Measurements from ENCODE around the gene ARSB.
A peak's percentile ranks its signal among the peaks of the same experiment; 100 is the strongest.
"Not testable (repeated sequence)": the region's sequence is repeated elsewhere in the genome, so short reads cannot be mapped to it uniquely, and the experiment has no call there.

Gene ARSB

GRCh38 chr5:78993165-78993564 is 8.1 kb upstream of the ARSB start:
- DNase-seq: no peak

DNA sequence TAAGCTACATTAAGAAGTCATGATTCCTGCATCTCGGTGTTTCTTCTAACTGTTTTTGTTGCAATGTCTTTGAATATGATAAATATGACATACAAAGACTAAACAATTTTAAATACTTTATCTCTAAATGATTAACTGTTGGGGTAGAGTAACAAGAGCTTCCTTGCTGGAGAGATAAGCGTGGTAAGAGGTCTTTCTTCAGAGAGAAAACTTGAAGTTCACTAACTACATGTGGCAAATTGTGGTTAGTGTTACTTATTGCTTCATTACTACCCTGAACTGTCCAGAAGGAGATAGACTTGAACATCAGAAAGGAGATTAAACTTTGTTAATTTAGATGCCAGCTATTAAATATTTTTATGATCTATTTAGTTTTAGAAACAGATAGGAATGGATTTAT is 7.0 kb upstream of the ARSB start:
- DNase-seq: no peak

DNA sequence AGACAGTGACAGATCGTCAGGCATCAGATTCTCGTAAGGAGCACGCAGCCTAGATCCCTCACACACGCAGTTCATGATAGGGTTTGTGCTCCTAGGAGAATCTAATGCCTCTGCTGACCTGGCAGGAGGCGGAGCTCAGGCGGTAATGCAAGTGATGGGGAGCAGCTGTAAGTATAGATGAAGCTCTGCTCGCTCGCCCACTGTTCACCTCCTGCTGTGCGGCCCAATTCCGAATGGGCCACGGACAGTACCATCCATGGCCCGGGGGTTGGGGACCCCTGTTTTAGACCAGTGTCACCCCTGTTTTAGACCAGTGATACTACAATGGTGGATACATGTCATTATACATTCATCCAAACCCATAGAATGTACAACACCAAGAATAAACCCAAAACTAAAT is 4.0 kb upstream of the ARSB start:
- no peak for DNase-seq

- peak; percentile 10 for DNase-seq
Observed at GRCh38 chr5:78985725-78986223, 664 bp upstream of the ARSB start.

GRCh38 chr5:78984439-78985115 is 533 bp downstream of the ARSB start:
- peak; percentile 76 for DNase-seq

DNA sequence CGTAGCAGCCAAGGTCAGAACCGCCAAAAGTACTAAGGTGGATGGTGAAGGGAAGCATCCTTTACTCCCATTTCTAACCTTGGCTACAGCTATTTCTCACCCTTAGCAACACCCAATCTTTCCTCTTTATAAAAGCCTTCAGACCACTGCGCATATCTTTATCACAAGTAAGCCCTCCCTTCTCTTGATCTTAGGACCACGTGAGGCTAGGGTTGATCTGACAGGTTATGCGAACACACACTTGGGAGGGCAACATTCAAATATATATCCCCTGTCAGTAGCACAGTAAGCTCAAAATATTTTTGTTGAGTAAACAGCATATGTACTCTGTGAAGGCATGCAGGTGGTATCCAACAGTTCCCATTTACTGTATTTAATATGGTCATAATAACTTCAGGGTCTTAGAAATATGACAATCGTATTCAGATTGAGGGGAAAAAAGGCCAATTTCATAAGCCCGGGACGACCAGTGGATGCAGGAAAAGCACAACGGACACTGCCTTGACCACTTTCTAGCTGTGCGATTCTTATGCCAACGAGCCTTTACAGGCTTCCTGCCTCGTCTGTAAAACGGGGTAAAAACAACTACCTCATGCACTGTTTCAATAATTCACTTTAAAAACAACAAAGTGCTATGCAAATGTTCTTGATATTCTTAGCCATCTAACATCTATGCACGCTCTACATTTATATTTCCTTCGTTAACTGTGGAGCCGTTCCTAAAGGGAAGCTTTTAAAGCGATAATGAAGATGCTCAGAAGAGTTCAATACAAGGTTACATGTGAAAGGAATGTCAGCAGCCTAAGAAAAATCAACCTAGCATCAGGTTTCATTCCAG is 1.3 kb downstream of the ARSB start:
- DNase-seq: no peak

GRCh38 chr5:78983194-78983593 is 1.9 kb downstream of the ARSB start:
- not testable (repeated sequence) for DNase-seq

DNA sequence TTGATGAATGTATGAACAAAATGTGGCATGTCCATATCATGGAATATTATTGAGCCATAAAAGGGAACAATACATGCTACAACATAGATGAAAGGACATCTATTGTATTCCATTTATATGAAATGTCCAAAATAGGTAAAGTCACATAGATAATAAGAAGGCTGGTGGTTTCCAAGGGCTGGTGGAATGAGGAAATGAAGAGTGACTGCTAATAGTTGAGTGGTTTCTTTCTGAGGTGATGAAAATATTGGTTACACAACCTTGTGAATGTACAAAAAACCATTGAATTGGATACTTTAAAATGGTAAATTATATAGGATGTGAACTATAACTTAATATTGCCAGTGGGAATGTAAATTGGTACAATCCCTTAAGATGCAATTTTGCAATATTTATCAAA is 5.2 kb downstream of the ARSB start:
- DNase-seq: no peak

GRCh38 chr5:78979117-78979742 is 5.9 kb downstream of the ARSB start:
- DNase-seq: no peak

DNA sequence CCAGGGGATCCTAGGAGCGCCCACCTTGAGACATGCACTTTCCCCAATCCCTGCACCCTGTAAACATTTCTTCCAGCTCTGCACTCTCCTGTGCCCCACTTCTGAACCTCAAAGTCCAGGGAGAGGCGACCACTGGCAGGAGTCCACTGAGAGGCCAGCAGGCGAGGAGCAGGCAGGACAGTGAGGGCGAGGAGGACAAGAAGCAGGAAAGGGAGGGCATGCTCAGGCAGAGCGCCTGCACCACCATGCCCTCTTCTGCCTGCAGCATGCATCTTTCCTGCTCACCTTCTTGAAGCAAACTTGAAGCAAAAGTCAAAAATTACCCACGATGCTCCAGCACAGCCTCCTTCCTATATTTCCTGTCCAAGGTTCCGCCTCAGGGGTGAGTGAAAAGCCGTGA is 10.1 kb downstream of the ARSB start:
- DNase-seq: no peak

DNA sequence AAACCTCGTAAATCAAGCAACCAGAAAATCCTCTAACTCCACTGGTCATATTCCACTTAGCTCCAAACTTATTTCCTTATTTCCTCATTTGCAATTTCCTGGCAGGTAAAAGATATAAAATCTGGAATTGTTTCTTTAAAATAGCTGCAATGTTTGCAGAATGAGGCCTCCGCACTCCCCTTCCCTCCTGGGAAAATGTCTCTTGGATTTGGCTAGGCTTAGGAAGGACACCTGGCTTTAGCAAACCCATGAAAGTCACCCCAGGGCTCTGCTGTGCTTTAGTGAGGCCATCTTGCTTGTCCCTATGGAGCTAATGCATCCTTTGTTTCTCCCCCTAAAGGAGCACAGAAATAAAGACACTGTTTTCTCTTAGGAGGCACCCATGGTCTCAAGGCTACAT is 10.5 kb downstream of the ARSB start:
- no peak for DNase-seq

GRCh38 chr5:78974011-78974410 is 11.1 kb downstream of the ARSB start:
- DNase-seq: no peak

DNA sequence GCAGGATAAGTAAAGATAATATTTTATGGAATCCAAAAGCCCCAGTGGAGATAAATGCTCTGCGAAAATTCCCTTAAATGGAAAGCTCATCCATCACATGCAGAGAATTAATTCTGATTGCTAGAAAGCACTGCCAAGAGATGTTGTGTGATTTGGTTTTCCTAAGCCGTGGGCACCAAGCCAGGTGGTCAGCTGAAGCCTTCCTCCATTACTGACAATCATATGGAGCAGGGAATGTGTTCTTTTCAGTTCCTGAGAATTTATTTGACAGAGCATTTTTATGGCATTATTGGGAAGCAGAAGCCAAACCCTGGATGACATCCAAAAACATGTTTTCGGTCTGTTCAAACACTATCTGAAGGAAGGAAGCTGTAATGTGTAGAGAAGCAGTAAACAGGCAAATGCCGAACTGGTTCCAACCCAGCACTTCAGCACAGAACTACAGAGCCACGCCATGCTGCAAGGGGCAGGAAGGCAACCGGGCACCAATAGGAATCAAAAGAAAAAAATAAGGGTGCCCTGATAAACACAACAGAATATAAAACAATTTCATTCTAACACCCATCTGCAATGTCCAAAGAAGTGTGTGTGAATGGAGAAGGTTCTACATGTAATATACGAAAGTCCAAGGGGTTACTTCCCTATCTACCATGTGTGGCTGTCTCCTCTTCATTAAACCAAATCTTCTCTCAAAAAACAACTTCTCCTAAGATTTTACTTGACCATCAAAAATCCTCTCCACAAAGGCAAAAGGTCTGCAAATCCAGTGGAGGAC is 12.3 kb downstream of the ARSB start:
- DNase-seq: peak; percentile 80

- DNase-seq: no peak
Observed at GRCh38 chr5:78971998-78972397, 13.1 kb downstream of the ARSB start.

GRCh38 chr5:78968781-78969180 is 16.3 kb downstream of the ARSB start:
- DNase-seq: no peak

- DNase-seq: peak; percentile 28
Observed at GRCh38 chr5:78964889-78965288, 20.2 kb downstream of the ARSB start.

DNA sequence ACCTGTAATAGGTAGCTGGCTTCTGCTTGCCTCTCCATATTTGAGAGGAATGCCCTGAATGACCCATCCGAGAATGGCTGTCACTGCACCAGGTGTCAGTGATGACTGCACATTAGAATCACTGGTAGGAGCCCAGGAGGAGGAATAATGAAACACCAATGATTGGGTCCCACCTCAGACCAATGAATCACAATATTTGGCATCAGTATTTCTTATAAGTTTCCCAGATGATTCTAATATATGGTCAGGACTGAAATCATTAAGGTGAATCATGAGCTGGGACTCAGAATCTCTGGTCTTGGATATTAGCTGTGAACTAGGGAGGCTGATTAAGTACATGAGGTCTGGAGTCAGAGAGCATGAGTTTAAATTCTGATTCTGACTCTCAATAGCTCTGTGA is 23.4 kb downstream of the ARSB start:
- no peak for DNase-seq

DNA sequence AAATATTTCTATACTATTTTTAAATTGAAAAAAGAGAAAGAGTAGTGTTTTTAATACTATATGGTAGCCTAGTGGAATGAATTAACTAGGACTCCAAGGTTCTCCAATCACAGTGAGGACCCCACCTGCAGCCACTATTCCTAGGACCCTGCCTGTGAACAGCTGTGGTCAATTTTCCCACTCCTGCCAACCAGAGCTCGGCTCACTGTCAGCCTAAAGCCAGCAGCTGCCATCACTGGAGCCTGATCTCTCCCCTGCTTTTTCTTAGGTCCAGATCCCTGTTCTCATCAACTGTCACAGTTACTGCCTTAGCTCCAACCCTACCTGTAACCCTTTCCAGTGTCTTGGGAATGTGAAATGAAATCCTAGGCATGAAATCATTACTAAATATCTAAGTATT is 25.3 kb downstream of the ARSB start:
- DNase-seq: no peak

GRCh38 chr5:78958672-78959445 is 26.3 kb downstream of the ARSB start:
- DNase-seq: no peak

- no peak for DNase-seq
Observed at GRCh38 chr5:78956901-78957300, 28.2 kb downstream of the ARSB start.

DNA sequence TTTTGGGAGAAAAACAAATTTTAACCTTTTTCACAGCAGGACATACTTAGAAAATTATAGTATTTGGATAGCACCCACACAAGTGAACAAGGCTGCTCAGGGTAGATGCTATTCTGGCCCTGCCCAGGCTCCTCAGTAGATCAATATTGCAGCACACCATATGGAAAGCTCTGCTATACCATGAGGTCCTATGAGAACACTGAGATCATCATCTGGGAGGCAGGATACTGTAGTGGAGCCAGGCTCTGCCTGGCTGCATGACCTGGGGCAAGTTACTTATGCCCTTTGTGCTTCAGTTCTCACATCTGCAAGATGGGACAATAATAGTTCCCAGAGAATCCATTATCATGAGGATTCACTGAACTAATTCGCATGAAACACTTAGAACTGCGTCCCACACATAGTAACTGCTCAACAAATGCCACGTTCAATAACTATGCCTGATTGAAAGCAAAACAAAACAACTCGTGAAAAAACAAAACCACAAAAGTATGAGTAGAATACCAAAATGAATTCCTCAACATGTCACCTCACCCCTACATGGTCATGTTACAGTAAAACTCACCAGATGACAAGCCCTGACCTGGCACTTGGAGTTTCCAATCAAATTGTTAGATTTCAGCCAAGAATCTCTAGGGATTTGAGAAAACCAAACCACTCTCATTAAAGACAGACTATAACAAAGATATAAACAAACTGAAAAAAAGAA is 31.9 kb downstream of the ARSB start:
- DNase-seq: no peak

DNA sequence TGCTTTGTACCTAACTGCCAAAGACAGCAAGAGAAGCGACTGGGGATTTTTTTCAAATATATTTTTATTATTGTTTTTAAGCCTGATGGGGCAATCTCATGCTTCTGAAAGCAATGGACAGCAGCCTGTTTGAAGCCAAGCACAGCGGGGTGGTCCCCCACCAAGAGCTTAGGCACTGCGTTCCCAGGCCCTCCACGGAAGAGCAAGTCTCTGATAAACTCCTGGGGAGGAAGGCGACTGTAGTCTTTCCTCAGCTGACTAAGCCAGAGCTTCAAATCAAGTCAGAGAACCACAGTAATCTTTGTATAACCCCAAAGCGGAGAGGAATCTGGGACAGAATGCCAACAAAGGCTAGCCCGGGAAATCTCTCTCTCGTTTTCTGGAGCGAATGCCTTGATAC is 54.4 kb downstream of the ARSB start:
- DNase-seq: no peak

Data from NCI-H1105 treated with DMSO at 0.1 percent for 48 hours (cell line).